ENCODE data around the gene VPS29. TPM values are rescaled to one million over a fixed set of nuclear protein-coding genes. Genes with fewer than 3 reads are reported as not detected.

VPS29 gene
- total RNA-seq, 1 experiment from 2014 or later, result 66.3 TPM

DNA sequence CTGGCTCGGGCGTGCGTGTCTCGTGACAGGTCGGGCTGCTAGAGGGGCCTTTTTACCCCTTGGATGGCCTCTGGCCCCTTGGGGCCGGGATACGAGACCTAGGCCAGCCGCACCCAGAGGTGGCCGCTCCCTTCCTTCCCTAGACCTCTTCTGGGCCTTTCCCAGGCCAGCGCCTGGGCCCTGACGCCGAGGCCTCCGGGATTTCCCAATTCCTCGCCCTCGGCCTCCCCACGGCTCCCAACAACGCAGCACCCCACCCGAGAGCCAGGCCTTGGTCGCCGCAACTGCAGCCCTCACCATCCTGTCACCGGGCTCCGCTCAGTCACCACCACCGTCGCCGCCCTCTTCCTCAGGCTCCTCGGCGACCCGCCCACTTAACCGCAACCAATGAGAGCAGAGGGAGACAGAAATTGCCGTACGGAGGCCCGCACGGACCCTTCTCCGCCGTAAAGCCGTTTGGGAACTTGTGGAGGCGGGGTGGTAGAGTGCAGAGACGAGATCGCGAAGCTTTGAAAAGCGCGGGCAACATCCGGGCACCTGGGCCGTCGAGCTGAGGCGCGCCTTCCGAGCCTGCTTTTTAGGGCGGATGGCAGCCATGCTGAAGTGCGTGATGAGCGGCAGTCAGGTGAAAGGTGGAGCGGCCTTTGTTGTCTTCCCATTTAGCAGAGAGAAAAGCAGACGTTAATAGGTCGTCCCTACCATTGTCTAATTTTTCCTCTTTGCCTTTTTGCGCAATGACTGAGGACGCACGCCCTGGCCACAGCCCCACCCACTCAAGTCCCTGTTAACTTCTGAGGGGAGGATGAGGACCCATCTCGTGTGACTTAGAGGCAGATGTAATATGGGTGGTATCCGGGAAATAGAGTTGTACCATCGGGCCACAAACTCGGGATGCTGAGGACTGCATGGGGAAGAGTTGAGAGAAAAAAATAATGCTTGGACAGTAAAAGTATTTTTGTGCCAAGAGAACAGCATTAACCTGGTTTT is at the start of gene VPS29, which contains the start of gene RAD9B (continued):
- TF ChIP-seq HMGXB4 (CRISPR knock-in tag; IDR thresholded peaks at IDR 0.05), result peak; percentile 96
- TF ChIP-seq STAT6 (CRISPR knock-in tag; conservative IDR thresholded peaks at IDR 0.05; ENCODE audit: low read depth), result 0 out of 2 replicates have a peak, but pooled peaks have one; percentile 94
- TF ChIP-seq, protein P1, sequence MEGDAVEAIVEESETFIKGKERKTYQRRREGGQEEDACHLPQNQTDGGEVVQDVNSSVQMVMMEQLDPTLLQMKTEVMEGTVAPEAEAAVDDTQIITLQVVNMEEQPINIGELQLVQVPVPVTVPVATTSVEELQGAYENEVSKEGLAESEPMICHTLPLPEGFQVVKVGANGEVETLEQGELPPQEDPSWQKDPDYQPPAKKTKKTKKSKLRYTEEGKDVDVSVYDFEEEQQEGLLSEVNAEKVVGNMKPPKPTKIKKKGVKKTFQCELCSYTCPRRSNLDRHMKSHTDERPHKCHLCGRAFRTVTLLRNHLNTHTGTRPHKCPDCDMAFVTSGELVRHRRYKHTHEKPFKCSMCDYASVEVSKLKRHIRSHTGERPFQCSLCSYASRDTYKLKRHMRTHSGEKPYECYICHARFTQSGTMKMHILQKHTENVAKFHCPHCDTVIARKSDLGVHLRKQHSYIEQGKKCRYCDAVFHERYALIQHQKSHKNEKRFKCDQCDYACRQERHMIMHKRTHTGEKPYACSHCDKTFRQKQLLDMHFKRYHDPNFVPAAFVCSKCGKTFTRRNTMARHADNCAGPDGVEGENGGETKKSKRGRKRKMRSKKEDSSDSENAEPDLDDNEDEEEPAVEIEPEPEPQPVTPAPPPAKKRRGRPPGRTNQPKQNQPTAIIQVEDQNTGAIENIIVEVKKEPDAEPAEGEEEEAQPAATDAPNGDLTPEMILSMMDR (IDR thresholded peaks at IDR 0.05), result no peak
- peak; percentile 100 for TF ChIP-seq FOXP1 (CRISPR knock-in tag; IDR thresholded peaks at IDR 0.05; ENCODE audit: borderline replicate concordance)
- TF ChIP-seq ZNF425 (CRISPR knock-in tag; conservative IDR thresholded peaks at IDR 0.05), result no peak
- no peak for TF ChIP-seq GTF2I (CRISPR knock-in tag; conservative IDR thresholded peaks at IDR 0.05)
- TF ChIP-seq, protein P2, sequence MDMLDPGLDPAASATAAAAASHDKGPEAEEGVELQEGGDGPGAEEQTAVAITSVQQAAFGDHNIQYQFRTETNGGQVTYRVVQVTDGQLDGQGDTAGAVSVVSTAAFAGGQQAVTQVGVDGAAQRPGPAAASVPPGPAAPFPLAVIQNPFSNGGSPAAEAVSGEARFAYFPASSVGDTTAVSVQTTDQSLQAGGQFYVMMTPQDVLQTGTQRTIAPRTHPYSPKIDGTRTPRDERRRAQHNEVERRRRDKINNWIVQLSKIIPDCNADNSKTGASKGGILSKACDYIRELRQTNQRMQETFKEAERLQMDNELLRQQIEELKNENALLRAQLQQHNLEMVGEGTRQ (CRISPR knock-in tag; IDR thresholded peaks at IDR 0.05), result peak; percentile 41; the same call in 1 of the 2 replicates
- TF ChIP-seq, protein P3, sequence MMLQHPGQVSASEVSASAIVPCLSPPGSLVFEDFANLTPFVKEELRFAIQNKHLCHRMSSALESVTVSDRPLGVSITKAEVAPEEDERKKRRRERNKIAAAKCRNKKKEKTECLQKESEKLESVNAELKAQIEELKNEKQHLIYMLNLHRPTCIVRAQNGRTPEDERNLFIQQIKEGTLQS (CRISPR knock-in tag; conservative IDR thresholded peaks at IDR 0.05), result peak; percentile 95
- peak; percentile 99 for TF ChIP-seq CBFB (CRISPR knock-in tag; IDR thresholded peaks at IDR 0.05; ENCODE audit: low read depth)
- TF ChIP-seq NFYB (CRISPR knock-in tag; conservative IDR thresholded peaks at IDR 0.05; ENCODE audit: low read depth), result peak; percentile 85
- TF ChIP-seq ZMAT4 (CRISPR knock-in tag; IDR thresholded peaks at IDR 0.05), result no peak
- TF ChIP-seq NR2C2 (CRISPR knock-in tag; IDR thresholded peaks at IDR 0.05), result peak; percentile 93
- no peak for TF ChIP-seq JAZF1 (CRISPR knock-in tag; IDR thresholded peaks at IDR 0.05)
- TF ChIP-seq TEAD1 (CRISPR knock-in tag; IDR thresholded peaks at IDR 0.05), result peak; percentile 100
- TF ChIP-seq IRF2 (CRISPR knock-in tag; IDR thresholded peaks at IDR 0.05; ENCODE audit: borderline replicate concordance, low read depth), result peak; percentile 93
- TF ChIP-seq OVOL2 (CRISPR knock-in tag; IDR thresholded peaks at IDR 0.05; ENCODE audit: borderline replicate concordance), result no peak

Measured in WTC11 (cell line).